Lower leg skin (tissue), 4 donors: ENCODE measurements around the gene ADCY10. TPM values are rescaled to one million over a fixed set of nuclear protein-coding genes. Genes with fewer than 3 reads are reported as not detected.

Experiments used
- DNase-seq, 2 donors: peaks; one replicate each; pipeline ENCODE4 v3.0.0-alpha.2; 2019; ENCODE audit warnings: low spot score in 2 of 2
- H3K4me3 ChIP-seq: fragments of 200-600 bp; sonication (generic); 2 replicates; pipeline ENCODE4 v1.5.1; 2017; ENCODE audit warnings: mild to moderate bottlenecking, low read depth; ENCODE audit not compliant: poor library complexity, severe bottlenecking
- POLR2A ChIP-seq, 2 donors: fragments of 450-650 bp; IDR thresholded peaks; one replicate each; pipeline ENCODE4 v1.6.1; 2016 to 2017; ENCODE audit warnings: antibody characterized with exemption in 2 of 2, mild to moderate bottlenecking in 1 of 2, moderate library complexity in 1 of 2
- WGBS, 2 donors: methylation state at CpG; one replicate each; pipeline ENCODE4 v1.1.5; 2018; 5-methylcytosine and 5-hydroxymethylcytosine counted together
- intact Hi-C: fragments of 100-400 bp; cut with DNase I; formaldehyde crosslinking; loops from one replicate; pipeline ENCODE4 v1.15.0; 2023; ENCODE audit warnings: low total_unique reads
- total RNA-seq, 4 donors: library from RNA; depleted of rRNA; stranded (reverse); fragments of >200 nt; gene quantifications; one replicate each; pipeline ENCODE4 v1.1.0, GENCODE V29; 2016
- TF ChIP-seq, protein P1 (sequence below), 3 donors: fragments of 450-650 bp; IDR thresholded peaks; one replicate each; pipeline ENCODE4 v1.5.1; 2016; ENCODE audit warnings: antibody characterized with exemption in 3 of 3, mild to moderate bottlenecking in 3 of 3, moderate library complexity in 2 of 3

Gene ADCY10
- total RNA-seq, 4 donors from 2014 or later = 0.07 to 0.10 TPM; not detected in 2

GRCh38 chr1:167923324-167924056 is 9.6 kb upstream of the ADCY10 start:
- intact Hi-C loops = no loop called here
- 91 to 98% methylated on average over 3 of the region's 3 CpGs for WGBS, 2 donors
- DNase-seq = no peak
- no peak overlapping the region for H3K4me3 ChIP-seq
- TF ChIP-seq, protein P1, sequence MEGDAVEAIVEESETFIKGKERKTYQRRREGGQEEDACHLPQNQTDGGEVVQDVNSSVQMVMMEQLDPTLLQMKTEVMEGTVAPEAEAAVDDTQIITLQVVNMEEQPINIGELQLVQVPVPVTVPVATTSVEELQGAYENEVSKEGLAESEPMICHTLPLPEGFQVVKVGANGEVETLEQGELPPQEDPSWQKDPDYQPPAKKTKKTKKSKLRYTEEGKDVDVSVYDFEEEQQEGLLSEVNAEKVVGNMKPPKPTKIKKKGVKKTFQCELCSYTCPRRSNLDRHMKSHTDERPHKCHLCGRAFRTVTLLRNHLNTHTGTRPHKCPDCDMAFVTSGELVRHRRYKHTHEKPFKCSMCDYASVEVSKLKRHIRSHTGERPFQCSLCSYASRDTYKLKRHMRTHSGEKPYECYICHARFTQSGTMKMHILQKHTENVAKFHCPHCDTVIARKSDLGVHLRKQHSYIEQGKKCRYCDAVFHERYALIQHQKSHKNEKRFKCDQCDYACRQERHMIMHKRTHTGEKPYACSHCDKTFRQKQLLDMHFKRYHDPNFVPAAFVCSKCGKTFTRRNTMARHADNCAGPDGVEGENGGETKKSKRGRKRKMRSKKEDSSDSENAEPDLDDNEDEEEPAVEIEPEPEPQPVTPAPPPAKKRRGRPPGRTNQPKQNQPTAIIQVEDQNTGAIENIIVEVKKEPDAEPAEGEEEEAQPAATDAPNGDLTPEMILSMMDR (IDR thresholded peaks at IDR 0.05) = no peak
- TF ChIP-seq POLR2A (IDR thresholded peaks at IDR 0.05) = no peak

- no peak for DNase-seq
- intact Hi-C loops = no loop called here
- no peak overlapping the region for H3K4me3 ChIP-seq
- no peak for TF ChIP-seq POLR2A (IDR thresholded peaks at IDR 0.05)
- TF ChIP-seq, protein P1 (IDR thresholded peaks at IDR 0.05) = no peak
- 46 to 60% methylated on average over 1 of the region's 1 CpG for WGBS, 2 donors
Measured at GRCh38 chr1:167922611-167923074, 8.7 kb upstream of the ADCY10 start.

DNA sequence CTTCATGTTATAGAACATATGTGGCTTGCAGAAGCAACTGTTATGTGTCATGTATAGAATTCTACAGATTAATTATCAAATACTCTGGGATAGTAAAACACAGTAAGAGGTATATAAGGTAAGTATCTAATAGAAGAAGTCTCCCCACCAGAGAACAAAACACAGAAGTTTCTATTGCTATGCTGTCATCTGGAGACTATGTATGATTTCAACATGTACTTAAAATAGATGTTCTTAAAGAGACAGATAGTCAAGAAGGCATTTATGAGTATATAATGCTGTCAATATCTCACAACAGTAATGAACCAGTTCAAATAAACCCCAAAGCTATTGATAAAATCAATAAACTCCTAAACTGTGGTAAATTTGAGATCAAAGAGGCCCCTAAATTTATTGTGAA is 8.1 kb upstream of the ADCY10 start:
- intact Hi-C loops = no loop called here
- no peak overlapping the region for H3K4me3 ChIP-seq
- DNase-seq = no peak
- TF ChIP-seq, protein P1 (IDR thresholded peaks at IDR 0.05) = no peak
- no peak for TF ChIP-seq POLR2A (IDR thresholded peaks at IDR 0.05)

- no peak for DNase-seq
- intact Hi-C loops = no loop called here
- TF ChIP-seq, protein P1 (IDR thresholded peaks at IDR 0.05) = no peak
- no peak for TF ChIP-seq POLR2A (IDR thresholded peaks at IDR 0.05)
- H3K4me3 ChIP-seq = no peak overlapping the region
- WGBS, 2 donors = 97 to 100% methylated on average over 6 of the region's 6 CpGs
Measured at GRCh38 chr1:167916766-167917511, 3.0 kb upstream of the ADCY10 start.

GRCh38 chr1:167915569-167915968 is 1.6 kb upstream of the ADCY10 start:
- no peak for DNase-seq
- WGBS, 2 donors = 98% methylated on average over 8 of the region's 8 CpGs
- no peak for TF ChIP-seq POLR2A (IDR thresholded peaks at IDR 0.05)
- TF ChIP-seq, protein P1 (IDR thresholded peaks at IDR 0.05) = no peak
- intact Hi-C loops = no loop called here
- no peak overlapping the region for H3K4me3 ChIP-seq
